ENCODE measurements around the gene ICAM4. TPM values are rescaled to one million over a fixed set of nuclear protein-coding genes. Genes with fewer than 3 reads are reported as not detected.
A peak's percentile ranks its signal among the peaks of the same experiment; 100 is the strongest.

ICAM4 gene
- total RNA-seq, 1 experiment from 2014 or later: 2.0 TPM

DNA sequence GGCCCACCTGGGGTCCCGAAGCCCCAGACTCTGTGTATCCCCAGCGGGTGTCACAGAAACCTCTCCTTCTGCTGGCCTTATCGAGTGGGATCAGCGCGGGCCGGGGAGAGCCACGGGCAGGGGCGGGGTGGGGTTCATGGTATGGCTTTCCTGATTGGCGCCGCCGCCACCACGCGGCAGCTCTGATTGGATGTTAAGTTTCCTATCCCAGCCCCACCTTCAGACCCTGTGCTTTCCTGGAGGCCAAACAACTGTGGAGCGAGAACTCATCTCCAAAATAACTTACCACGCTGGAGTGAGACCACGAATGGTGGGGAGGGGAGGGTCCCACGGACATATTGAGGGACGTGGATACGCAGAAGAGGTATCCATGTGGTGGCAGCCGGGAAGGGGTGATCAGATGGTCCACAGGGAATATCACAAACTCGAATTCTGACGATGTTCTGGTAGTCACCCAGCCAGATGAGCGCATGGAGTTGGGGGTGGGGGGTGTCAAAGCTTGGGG, 2.0 kb downstream of the ICAM4 start:
- H3K4me1 Mint-ChIP-seq: peaks cover 35% of the 10 kb centered on the region
- H3K27me3 Mint-ChIP-seq (ENCODE audit: low read depth): peaks cover 79% of the 10 kb centered on the region
- peak overlapping the region; percentile 93 for H3K27ac Mint-ChIP-seq
- ATAC-seq (peak; percentile 10), DNase-seq (ENCODE audit: low spot score) (peak; percentile 74)
- peak; percentile 39; the same call in 1 of the 2 replicates for TF ChIP-seq NFYB (CRISPR knock-in tag; conservative IDR thresholded peaks at IDR 0.05; ENCODE audit: low read depth)
- TF ChIP-seq, protein P1, sequence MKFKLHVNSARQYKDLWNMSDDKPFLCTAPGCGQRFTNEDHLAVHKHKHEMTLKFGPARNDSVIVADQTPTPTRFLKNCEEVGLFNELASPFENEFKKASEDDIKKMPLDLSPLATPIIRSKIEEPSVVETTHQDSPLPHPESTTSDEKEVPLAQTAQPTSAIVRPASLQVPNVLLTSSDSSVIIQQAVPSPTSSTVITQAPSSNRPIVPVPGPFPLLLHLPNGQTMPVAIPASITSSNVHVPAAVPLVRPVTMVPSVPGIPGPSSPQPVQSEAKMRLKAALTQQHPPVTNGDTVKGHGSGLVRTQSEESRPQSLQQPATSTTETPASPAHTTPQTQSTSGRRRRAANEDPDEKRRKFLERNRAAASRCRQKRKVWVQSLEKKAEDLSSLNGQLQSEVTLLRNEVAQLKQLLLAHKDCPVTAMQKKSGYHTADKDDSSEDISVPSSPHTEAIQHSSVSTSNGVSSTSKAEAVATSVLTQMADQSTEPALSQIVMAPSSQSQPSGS (CRISPR knock-in tag; IDR thresholded peaks at IDR 0.05; ENCODE audit: borderline replicate concordance, low read depth): no peak
- TF ChIP-seq, protein P2, sequence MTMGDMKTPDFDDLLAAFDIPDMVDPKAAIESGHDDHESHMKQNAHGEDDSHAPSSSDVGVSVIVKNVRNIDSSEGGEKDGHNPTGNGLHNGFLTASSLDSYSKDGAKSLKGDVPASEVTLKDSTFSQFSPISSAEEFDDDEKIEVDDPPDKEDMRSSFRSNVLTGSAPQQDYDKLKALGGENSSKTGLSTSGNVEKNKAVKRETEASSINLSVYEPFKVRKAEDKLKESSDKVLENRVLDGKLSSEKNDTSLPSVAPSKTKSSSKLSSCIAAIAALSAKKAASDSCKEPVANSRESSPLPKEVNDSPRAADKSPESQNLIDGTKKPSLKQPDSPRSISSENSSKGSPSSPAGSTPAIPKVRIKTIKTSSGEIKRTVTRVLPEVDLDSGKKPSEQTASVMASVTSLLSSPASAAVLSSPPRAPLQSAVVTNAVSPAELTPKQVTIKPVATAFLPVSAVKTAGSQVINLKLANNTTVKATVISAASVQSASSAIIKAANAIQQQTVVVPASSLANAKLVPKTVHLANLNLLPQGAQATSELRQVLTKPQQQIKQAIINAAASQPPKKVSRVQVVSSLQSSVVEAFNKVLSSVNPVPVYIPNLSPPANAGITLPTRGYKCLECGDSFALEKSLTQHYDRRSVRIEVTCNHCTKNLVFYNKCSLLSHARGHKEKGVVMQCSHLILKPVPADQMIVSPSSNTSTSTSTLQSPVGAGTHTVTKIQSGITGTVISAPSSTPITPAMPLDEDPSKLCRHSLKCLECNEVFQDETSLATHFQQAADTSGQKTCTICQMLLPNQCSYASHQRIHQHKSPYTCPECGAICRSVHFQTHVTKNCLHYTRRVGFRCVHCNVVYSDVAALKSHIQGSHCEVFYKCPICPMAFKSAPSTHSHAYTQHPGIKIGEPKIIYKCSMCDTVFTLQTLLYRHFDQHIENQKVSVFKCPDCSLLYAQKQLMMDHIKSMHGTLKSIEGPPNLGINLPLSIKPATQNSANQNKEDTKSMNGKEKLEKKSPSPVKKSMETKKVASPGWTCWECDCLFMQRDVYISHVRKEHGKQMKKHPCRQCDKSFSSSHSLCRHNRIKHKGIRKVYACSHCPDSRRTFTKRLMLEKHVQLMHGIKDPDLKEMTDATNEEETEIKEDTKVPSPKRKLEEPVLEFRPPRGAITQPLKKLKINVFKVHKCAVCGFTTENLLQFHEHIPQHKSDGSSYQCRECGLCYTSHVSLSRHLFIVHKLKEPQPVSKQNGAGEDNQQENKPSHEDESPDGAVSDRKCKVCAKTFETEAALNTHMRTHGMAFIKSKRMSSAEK (CRISPR knock-in tag; IDR thresholded peaks at IDR 0.05; ENCODE audit: borderline replicate concordance): no peak
- ChIA-PET POLR2A (interaction anchor here (0.5 to 2.1 kb wide), 9 partner anchors 12 to 92 kb away, joined by 3 to 10 read pairs (median 4); partner anchors contain the start of genes ICAM1, RAVER1 and TYK2), CTCF (interaction anchor here (0.8 to 9.0 kb wide), 22 partner anchors 9 to 190 kb away, joined by 3 to 180 read pairs (median 8); partner anchors contain the start of genes CDC37, DNMT1, ICAM1 and MRPL4)
- peak overlapping the region; percentile 82 for H3K4me3 Mint-ChIP-seq
- H3K36me3 Mint-ChIP-seq: no peaks in the 10 kb centered on the region; the same call in 1 of the 2 replicates
- no peaks in the 10 kb centered on the region for H3K9me3 Mint-ChIP-seq

DNA sequence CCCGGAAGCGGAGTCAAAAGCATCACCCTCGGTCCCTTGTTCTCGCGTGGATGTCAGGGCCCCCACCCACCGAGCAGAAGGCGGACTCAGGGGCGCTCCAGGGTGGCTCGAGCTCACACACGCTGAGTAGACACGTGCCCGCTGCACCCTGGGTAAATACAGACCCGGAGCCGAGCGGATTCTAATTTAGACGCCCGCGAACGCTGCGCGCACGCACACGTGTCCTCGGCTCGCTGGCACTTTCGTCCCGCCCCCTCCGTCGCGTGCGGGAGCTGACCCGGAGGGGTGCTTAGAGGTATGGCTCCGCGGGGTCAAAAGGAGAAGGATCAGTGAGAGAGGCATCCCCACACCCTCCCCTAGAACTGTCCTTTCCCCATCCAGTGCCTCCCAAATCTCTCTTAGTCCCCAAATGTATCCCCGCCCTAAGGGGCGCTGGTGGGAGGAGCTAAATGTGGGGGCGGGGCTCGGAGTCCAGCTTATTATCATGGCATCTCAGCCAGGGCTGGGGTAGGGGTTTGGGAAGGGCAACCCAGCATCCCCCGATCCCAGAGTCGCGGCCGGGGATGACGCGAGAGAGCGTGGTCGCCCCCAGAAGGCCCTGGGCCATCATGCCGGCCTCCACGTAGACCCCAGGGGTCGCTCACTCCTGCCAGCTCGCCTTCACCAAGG, 2.5 kb downstream of the ICAM4 start:
- Mint-ChIP-seq H3K4me3 (peak overlapping the region; percentile 82), H3K9me3 (no peaks in the 10 kb centered on the region), H3K27ac (peak overlapping the region; percentile 93; the same call in 1 of the 2 replicates), H3K4me1 (peaks cover 35% of the 10 kb centered on the region), H3K27me3 (ENCODE audit: low read depth) (peaks cover 85% of the 10 kb centered on the region), H3K36me3 (no peaks in the 10 kb centered on the region; the same call in 1 of the 2 replicates)
- ATAC-seq (peak; percentile 8), DNase-seq (ENCODE audit: low spot score) (peak; percentile 86)
- ChIA-PET POLR2A (interaction anchor here (0.5 to 2.1 kb wide), 10 partner anchors 12 to 91 kb away, joined by 3 to 10 read pairs (median 4); partner anchors contain the start of genes ICAM1, RAVER1 and TYK2), CTCF (interaction anchor here (0.6 to 9.0 kb wide), 24 partner anchors 9 to 1801 kb away, joined by 3 to 180 read pairs (median 8); partner anchors contain the start of genes CDC37, DNMT1, ICAM1 and MRPL4)
- TF ChIP-seq ETV6 (CRISPR knock-in tag; IDR thresholded peaks at IDR 0.05) (peak; percentile 55; the same call in 1 of the 2 replicates), TP53 (CRISPR knock-in tag; IDR thresholded peaks at IDR 0.05) (0 out of 2 replicates have a peak, but pooled peaks have one; percentile 54), MYBL2 (CRISPR knock-in tag; IDR thresholded peaks at IDR 0.05) (0 out of 2 replicates have a peak, but pooled peaks have one; percentile 18), IRF2 (CRISPR knock-in tag; IDR thresholded peaks at IDR 0.05; ENCODE audit: borderline replicate concordance, low read depth) (no peak), FOXP1 (CRISPR knock-in tag; IDR thresholded peaks at IDR 0.05; ENCODE audit: borderline replicate concordance) (peak; percentile 61; the same call in 1 of the 2 replicates), NFE2L1 (CRISPR knock-in tag; IDR thresholded peaks at IDR 0.05) (peak; percentile 11; the same call in 1 of the 2 replicates), ZNF232 (CRISPR knock-in tag; IDR thresholded peaks at IDR 0.05) (no peak; the same call in 1 of the 2 replicates)
- TF ChIP-seq, protein P3, sequence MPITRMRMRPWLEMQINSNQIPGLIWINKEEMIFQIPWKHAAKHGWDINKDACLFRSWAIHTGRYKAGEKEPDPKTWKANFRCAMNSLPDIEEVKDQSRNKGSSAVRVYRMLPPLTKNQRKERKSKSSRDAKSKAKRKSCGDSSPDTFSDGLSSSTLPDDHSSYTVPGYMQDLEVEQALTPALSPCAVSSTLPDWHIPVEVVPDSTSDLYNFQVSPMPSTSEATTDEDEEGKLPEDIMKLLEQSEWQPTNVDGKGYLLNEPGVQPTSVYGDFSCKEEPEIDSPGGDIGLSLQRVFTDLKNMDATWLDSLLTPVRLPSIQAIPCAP (CRISPR knock-in tag; IDR thresholded peaks at IDR 0.05): 0 out of 2 replicates have a peak, but pooled peaks have one; percentile 67
- TF ChIP-seq, protein P4, sequence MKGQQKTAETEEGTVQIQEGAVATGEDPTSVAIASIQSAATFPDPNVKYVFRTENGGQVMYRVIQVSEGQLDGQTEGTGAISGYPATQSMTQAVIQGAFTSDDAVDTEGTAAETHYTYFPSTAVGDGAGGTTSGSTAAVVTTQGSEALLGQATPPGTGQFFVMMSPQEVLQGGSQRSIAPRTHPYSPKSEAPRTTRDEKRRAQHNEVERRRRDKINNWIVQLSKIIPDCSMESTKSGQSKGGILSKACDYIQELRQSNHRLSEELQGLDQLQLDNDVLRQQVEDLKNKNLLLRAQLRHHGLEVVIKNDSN (CRISPR knock-in tag; IDR thresholded peaks at IDR 0.05): peak; percentile 81
- TF ChIP-seq, protein P5, sequence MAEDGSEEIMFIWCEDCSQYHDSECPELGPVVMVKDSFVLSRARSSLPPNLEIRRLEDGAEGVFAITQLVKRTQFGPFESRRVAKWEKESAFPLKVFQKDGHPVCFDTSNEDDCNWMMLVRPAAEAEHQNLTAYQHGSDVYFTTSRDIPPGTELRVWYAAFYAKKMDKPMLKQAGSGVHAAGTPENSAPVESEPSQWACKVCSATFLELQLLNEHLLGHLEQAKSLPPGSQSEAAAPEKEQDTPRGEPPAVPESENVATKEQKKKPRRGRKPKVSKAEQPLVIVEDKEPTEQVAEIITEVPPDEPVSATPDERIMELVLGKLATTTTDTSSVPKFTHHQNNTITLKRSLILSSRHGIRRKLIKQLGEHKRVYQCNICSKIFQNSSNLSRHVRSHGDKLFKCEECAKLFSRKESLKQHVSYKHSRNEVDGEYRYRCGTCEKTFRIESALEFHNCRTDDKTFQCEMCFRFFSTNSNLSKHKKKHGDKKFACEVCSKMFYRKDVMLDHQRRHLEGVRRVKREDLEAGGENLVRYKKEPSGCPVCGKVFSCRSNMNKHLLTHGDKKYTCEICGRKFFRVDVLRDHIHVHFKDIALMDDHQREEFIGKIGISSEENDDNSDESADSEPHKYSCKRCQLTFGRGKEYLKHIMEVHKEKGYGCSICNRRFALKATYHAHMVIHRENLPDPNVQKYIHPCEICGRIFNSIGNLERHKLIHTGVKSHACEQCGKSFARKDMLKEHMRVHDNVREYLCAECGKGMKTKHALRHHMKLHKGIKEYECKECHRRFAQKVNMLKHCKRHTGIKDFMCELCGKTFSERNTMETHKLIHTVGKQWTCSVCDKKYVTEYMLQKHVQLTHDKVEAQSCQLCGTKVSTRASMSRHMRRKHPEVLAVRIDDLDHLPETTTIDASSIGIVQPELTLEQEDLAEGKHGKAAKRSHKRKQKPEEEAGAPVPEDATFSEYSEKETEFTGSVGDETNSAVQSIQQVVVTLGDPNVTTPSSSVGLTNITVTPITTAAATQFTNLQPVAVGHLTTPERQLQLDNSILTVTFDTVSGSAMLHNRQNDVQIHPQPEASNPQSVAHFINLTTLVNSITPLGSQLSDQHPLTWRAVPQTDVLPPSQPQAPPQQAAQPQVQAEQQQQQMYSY (CRISPR knock-in tag; IDR thresholded peaks at IDR 0.05): 0 out of 2 replicates have a peak, but pooled peaks have one; percentile 16
- TF ChIP-seq, protein P6, sequence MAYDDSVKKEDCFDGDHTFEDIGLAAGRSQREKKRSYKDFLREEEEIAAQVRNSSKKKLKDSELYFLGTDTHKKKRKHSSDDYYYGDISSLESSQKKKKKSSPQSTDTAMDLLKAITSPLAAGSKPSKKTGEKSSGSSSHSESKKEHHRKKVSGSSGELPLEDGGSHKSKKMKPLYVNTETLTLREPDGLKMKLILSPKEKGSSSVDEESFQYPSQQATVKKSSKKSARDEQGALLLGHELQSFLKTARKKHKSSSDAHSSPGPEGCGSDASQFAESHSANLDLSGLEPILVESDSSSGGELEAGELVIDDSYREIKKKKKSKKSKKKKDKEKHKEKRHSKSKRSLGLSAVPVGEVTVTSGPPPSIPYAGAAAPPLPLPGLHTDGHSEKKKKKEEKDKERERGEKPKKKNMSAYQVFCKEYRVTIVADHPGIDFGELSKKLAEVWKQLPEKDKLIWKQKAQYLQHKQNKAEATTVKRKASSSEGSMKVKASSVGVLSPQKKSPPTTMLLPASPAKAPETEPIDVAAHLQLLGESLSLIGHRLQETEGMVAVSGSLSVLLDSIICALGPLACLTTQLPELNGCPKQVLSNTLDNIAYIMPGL (CRISPR knock-in tag; IDR thresholded peaks at IDR 0.05): peak; percentile 16; the same call in 1 of the 2 replicates
- TF ChIP-seq, protein P7, sequence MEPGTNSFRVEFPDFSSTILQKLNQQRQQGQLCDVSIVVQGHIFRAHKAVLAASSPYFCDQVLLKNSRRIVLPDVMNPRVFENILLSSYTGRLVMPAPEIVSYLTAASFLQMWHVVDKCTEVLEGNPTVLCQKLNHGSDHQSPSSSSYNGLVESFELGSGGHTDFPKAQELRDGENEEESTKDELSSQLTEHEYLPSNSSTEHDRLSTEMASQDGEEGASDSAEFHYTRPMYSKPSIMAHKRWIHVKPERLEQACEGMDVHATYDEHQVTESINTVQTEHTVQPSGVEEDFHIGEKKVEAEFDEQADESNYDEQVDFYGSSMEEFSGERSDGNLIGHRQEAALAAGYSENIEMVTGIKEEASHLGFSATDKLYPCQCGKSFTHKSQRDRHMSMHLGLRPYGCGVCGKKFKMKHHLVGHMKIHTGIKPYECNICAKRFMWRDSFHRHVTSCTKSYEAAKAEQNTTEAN (CRISPR knock-in tag; IDR thresholded peaks at IDR 0.05): peak; percentile 62; the same call in 1 of the 2 replicates
- TF ChIP-seq, protein P8, sequence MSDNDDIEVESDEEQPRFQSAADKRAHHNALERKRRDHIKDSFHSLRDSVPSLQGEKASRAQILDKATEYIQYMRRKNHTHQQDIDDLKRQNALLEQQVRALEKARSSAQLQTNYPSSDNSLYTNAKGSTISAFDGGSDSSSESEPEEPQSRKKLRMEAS (CRISPR knock-in tag; IDR thresholded peaks at IDR 0.05): peak; percentile 91
